Kidney (tissue), 14 donors: Measurements from ENCODE around the gene MX2. TPM values are rescaled to one million over a fixed set of nuclear protein-coding genes. Genes with fewer than 3 reads are reported as not detected.
A peak's percentile ranks its signal among the peaks of the same experiment; 100 is the strongest.

ENCODE experiments used
- DNase-seq, 5 donors: peaks; one replicate each; pipeline ENCODE4 v3.0.0-alpha.2; 2013 to 2020
- FAIRE-seq: peaks from 2 replicates; lab custom pipeline; 2012; peaks lifted over from hg19 to GRCh38; lab: Jason Lieb, UNC
- H3K27ac ChIP-seq, 2 donors: one replicate each; pipeline ENCODE4 v1.7.0; 2013; ENCODE audit warnings: low read depth in 2 of 2, low read length in 2 of 2, inconsistent platforms in 1 of 2
- H3K27me3 ChIP-seq: one replicate; pipeline ENCODE4 v1.7.1; 2013; ENCODE audit warnings: low read length, inconsistent platforms; ENCODE audit not compliant: control insufficient read depth, insufficient read depth
- H3K36me3 ChIP-seq, 3 donors: one replicate each; pipeline versions ENCODE4 v1.7.0 to v1.7.1; 2013; ENCODE audit warnings: low read length in 3 of 3, control low read depth in 1 of 3, inconsistent platforms in 1 of 3; ENCODE audit not compliant: insufficient read depth in 3 of 3, control insufficient read depth in 2 of 3
- H3K4me1 ChIP-seq, 3 donors: one replicate each; pipeline versions ENCODE4 v1.7.0 to v1.7.1; 2013; ENCODE audit warnings: low read length in 3 of 3, inconsistent platforms in 1 of 3, low read depth in 1 of 3; ENCODE audit not compliant: control insufficient read depth in 2 of 3, insufficient read depth in 2 of 3
- H3K4me3 ChIP-seq, 3 donors: one replicate each; pipeline versions ENCODE4 v1.7.0 to v1.8.1; 2013; ENCODE audit warnings: low read length in 3 of 3, control low read depth in 1 of 3, inconsistent platforms in 1 of 3
- H3K9ac ChIP-seq, 3 donors: one replicate each; pipeline versions ENCODE4 v1.7.0 to v1.7.1; 2013; ENCODE audit warnings: low read length in 3 of 3, control low read depth in 1 of 3, inconsistent platforms in 1 of 3
- H3K9me3 ChIP-seq, 3 donors: one replicate each; pipeline versions ENCODE4 v1.7.0 to v1.7.1; 2013; ENCODE audit warnings: low read length in 3 of 3, control low read depth in 1 of 3, inconsistent platforms in 1 of 3; ENCODE audit not compliant: control insufficient read depth in 2 of 3, insufficient read depth in 1 of 3
- intact Hi-C: fragments of 100-400 bp; cut with DNase I; formaldehyde crosslinking; loops from one replicate; pipeline ENCODE4 v1.11.1; 2022
- polyA plus RNA-seq: library from polyadenylated mRNA; stranded (reverse); fragments of 350-450 nt; fragmentation: Illumina TruSeq; extraction: RNeasy Lipid Tissue Mini Kit (QIAGEN cat#74804); gene quantifications from one replicate; pipeline ENCODE4 v1.2.3, GENCODE V29; 2014; ENCODE audit warnings: low read depth, low replicate concordance; ENCODE audit not compliant: insufficient read depth
- total RNA-seq: library from RNA; stranded (reverse); fragmentation: NEBNext Ultra II Directional; extraction: Animal tissue kit (Norgen Biotek cat#: 25700); gene quantifications from one replicate; pipeline ENCODE4 v1.2.1, GENCODE V29; 2021
- TF ChIP-seq, protein P1 (sequence below): IDR thresholded peaks from 3 replicates; pipeline ENCODE4 v1.5.1; 2012; ENCODE audit warnings: mild to moderate bottlenecking, moderate library complexity, borderline replicate concordance; ENCODE audit not compliant: insufficient read depth; ENCODE audit errors: extremely low read depth
- donor health status: control.
- donor health status: control.
- donor health status: control.
- donor health status: control.
- donor health status: control.
- donor health status: DM: yes; HTN: yes; CAD: no.
- donor health status: Normal renal cell carcinoma (clear cell type).

MX2 gene
- total and polyA plus RNA-seq, 2 donors from 2014 or later = 4.3 to 11.7 TPM

GRCh38 chr21:41365377-41366107, 3.7 kb downstream of the MX2 start:
- TF ChIP-seq, protein P1, sequence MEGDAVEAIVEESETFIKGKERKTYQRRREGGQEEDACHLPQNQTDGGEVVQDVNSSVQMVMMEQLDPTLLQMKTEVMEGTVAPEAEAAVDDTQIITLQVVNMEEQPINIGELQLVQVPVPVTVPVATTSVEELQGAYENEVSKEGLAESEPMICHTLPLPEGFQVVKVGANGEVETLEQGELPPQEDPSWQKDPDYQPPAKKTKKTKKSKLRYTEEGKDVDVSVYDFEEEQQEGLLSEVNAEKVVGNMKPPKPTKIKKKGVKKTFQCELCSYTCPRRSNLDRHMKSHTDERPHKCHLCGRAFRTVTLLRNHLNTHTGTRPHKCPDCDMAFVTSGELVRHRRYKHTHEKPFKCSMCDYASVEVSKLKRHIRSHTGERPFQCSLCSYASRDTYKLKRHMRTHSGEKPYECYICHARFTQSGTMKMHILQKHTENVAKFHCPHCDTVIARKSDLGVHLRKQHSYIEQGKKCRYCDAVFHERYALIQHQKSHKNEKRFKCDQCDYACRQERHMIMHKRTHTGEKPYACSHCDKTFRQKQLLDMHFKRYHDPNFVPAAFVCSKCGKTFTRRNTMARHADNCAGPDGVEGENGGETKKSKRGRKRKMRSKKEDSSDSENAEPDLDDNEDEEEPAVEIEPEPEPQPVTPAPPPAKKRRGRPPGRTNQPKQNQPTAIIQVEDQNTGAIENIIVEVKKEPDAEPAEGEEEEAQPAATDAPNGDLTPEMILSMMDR = no peak
- DNase-seq (peak in 2 of 5 donors; percentile 16 to 23), FAIRE-seq (no peak)
- Histone ChIP-seq H3K9ac (no peak overlapping the region), H3K27ac (no peak overlapping the region), H3K4me3 (no peak overlapping the region), H3K27me3 (no peaks in the 10 kb centered on the region), H3K36me3 (no peaks in the 10 kb centered on the region), H3K9me3 (no peaks in the 10 kb centered on the region), H3K4me1 (peaks cover 0 to 13% (median 0%) of the 10 kb centered on the region in 3 donors)
- intact Hi-C loops = no loop called here

- DNase-seq = peak in 3 of 5 donors; percentile 16 to 28 (median 22)
- FAIRE-seq = no peak
- Histone ChIP-seq H3K4me1 (peaks cover 0 to 9% (median 0%) of the 10 kb centered on the region in 3 donors), H3K27ac (no peak overlapping the region), H3K27me3 (no peaks in the 10 kb centered on the region), H3K4me3 (no peak overlapping the region), H3K36me3 (no peaks in the 10 kb centered on the region), H3K9me3 (no peaks in the 10 kb centered on the region), H3K9ac (no peak overlapping the region)
- intact Hi-C loops = no loop called here
- TF ChIP-seq, protein P1 = no peak
Observed at GRCh38 chr21:41366522-41367151, 4.8 kb downstream of the MX2 start.

- TF ChIP-seq, protein P1 = no peak
- intact Hi-C loops = no loop called here
- DNase-seq (peak in 1 of 5 donors; percentile 24), FAIRE-seq (no peak)
- Histone ChIP-seq H3K4me3 (no peak overlapping the region), H3K9me3 (no peaks in the 10 kb centered on the region), H3K27me3 (no peaks in the 10 kb centered on the region), H3K36me3 (no peaks in the 10 kb centered on the region), H3K27ac (no peak overlapping the region), H3K4me1 (peaks cover 0 to 7% (median 0%) of the 10 kb centered on the region in 3 donors), H3K9ac (no peak overlapping the region)
Observed at GRCh38 chr21:41367301-41367944, 5.6 kb downstream of the MX2 start.
